Mucosa of descending colon (tissue), 3 donors: ENCODE results near the gene TH. TPM values are rescaled to one million over a fixed set of nuclear protein-coding genes. Genes with fewer than 3 reads are reported as not detected.

ENCODE experiments used
- ATAC-seq: fragments of 200-7000 bp; cut with Tn5 transposase; one replicate; pipeline ENCODE4 v1.9.1; 2020; ENCODE audit warnings: mild to moderate bottlenecking, moderate library complexity
- DNase-seq, 3 donors: peaks; one replicate each; pipeline ENCODE4 v3.0.0-alpha.2; 2020
- H3K36me3 ChIP-seq: fragments of 200-600 bp; one replicate; pipeline ENCODE4 v1.8.0; 2021; ENCODE audit warnings: low read depth, mild to moderate bottlenecking
- H3K4me1 ChIP-seq: fragments of 200-600 bp; one replicate; pipeline ENCODE4 v1.8.0; 2021; ENCODE audit warnings: low read depth, mild to moderate bottlenecking
- H3K4me3 ChIP-seq: fragments of 200-600 bp; one replicate; pipeline ENCODE4 v1.8.0; 2021; ENCODE audit warnings: mild to moderate bottlenecking
- H3K9me3 ChIP-seq: fragments of 200-600 bp; one replicate; pipeline ENCODE4 v1.8.0; 2021; ENCODE audit warnings: mild to moderate bottlenecking
- intact Hi-C, 2 donors: fragments of 100-400 bp; cut with DNase I in 1 of 2; cut with micrococcal nuclease in 1 of 2; formaldehyde crosslinking; loops; one replicate each; pipeline versions ENCODE4 v1.11.0 to v1.11.1; 2022; cut with DNase I, micrococcal nuclease
- total RNA-seq, 3 donors: library from RNA; stranded (reverse); fragmentation: NEBNext Ultra II Directional in 2 of 3; extraction: Animal tissue kit (Norgen Biotek cat#: 25700) in 2 of 3; gene quantifications; one replicate each; pipeline versions ENCODE4 v1.2.1 to v1.2.4, GENCODE V29; 2021 to 2023
- TF ChIP-seq, protein P1 (sequence below): fragments of 200-600 bp; IDR thresholded peaks from one replicate; pipeline ENCODE4 v1.8.0; 2022; ENCODE audit warnings: antibody characterized with exemption, mild to moderate bottlenecking
- donor health status: DM: no; HTN: no; CAD: no; lungs with moderate emphysema.
- donor health status: DM: no; HTN: no; CAD: no.
- donor health status: DM: no; HTN: yes; CAD: no.

Gene TH
- total RNA-seq, 3 donors from 2014 or later, result 0.17 TPM; not detected in 2

DNA sequence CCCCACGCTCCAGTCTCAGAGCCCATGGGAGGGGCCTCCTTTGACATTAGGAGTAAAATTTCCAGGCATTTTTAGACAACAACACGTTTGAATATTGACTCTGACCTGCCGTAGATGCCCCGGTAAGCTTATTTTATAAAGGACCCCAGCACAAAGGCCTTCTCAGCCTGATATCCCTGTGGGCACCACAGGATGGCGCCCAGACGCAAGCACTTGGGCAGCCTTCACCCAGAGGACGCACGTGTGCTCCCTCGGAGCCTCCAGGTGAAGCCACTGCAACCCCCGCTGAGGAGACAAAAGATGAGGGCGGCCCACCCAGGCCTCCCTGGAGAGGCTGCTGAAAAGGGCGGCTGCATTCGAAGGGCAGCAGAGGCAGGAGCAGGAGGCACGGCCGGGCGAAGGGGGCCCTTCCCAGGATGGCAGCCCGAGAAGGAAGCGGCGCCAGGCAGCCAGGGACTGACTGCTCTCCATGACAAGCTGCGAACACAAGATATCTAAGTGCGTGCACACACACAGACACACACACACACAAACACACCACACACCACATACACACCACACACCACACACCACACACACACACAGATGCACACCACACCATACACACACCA lies 15.2 kb upstream of the TH start:
- Histone ChIP-seq H3K4me1 (no peaks in the 10 kb centered on the region), H3K36me3 (no peaks in the 10 kb centered on the region), H3K4me3 (no peak overlapping the region), H3K9me3 (no peaks in the 10 kb centered on the region)
- intact Hi-C loops, result loop anchor here in 1 of 2 donors (10.0 kb wide), 1 partner anchor 238 kb away; no protein-coding TSS in a partner anchor
- ATAC-seq (peak; percentile 71), DNase-seq (peak in 1 of 3 donors; percentile 48)
- TF ChIP-seq, protein P1, sequence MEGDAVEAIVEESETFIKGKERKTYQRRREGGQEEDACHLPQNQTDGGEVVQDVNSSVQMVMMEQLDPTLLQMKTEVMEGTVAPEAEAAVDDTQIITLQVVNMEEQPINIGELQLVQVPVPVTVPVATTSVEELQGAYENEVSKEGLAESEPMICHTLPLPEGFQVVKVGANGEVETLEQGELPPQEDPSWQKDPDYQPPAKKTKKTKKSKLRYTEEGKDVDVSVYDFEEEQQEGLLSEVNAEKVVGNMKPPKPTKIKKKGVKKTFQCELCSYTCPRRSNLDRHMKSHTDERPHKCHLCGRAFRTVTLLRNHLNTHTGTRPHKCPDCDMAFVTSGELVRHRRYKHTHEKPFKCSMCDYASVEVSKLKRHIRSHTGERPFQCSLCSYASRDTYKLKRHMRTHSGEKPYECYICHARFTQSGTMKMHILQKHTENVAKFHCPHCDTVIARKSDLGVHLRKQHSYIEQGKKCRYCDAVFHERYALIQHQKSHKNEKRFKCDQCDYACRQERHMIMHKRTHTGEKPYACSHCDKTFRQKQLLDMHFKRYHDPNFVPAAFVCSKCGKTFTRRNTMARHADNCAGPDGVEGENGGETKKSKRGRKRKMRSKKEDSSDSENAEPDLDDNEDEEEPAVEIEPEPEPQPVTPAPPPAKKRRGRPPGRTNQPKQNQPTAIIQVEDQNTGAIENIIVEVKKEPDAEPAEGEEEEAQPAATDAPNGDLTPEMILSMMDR, result peak; percentile 22

DNA sequence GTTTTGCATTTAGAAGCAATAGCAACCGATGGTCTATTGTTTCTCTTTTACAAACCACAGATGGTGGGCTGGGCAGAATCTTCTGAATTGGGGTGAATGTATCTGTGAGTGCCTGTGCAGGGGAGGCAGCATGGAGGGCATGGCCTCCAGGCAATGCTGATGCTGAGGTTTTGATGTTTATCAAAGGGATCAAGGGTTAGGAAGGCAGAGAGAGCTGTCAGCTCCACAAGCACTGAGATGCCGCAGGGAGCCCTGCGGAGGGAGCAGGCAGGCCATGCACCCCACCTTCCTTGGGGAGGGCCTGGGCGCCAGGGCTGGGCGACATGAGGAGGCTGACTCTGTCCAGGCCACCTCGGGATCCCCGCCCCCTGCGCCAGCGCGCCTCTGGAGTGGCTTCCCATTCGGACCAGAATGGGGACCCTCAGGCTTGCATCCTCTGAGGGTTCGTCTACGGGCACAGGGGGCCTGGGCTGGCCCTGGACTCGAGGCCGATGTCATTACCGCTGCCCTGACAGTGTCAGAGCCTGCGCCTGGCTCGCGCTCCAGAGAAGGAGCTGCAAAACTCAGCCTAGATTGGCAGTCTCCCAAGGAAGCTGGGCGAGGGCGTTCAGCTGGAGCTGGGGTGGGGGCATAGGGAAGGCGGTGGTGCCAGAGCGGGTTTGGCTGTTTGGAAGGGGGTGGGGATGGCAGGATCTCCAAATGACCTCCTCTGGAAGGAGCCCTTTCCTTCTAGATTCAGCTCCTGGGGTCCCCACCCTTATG lies 13.9 kb upstream of the TH start:
- no peak for DNase-seq
- Histone ChIP-seq H3K4me1 (no peaks in the 10 kb centered on the region), H3K36me3 (no peaks in the 10 kb centered on the region), H3K4me3 (no peak overlapping the region), H3K9me3 (no peaks in the 10 kb centered on the region)
- no peak for ATAC-seq
- intact Hi-C loops, result loop anchor here in 1 of 2 donors (10.0 kb wide), 1 partner anchor 239 kb away; no protein-coding TSS in a partner anchor
- TF ChIP-seq, protein P1, result no peak

DNA sequence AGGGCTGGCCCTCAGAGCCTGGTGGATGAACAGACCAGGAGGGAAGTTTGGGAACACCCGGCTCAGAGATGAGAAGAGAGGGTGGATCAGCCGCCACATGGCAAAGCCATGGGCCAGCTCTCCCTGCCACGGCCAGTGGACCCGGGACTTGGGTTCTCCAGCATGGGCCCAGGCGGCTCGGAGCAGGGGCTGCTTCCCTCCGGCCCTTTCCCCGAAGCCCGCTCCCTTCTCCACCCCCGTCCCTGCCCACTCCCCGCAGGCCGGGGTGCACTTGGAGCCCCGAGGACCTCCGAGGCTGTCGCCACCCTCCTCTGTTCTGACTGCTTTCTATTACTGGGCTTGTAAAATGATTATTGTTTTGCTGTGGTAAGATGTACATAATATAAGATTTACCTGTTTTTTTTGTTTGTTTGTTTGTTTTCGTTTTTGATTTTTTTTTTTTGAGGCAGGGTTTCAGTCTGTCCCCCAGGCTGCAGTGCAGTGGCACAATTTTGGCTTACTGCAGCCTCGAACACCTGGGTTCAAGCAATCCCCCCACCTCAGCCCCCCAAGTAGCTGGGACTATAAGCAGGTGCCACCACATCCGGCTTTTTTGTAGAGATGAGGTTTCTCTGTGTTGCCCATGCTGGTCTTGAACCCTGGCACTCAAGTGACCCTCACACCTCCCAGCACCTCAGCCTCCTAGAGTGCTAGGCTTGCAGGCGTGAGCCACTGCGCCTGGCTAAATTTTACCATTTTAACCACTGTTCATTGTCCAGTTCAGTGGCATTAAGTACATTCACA lies 11.3 kb upstream of the TH start:
- Histone ChIP-seq H3K4me1 (no peaks in the 10 kb centered on the region), H3K36me3 (no peaks in the 10 kb centered on the region), H3K9me3 (no peaks in the 10 kb centered on the region), H3K4me3 (no peak overlapping the region)
- ATAC-seq (no peak), DNase-seq (no peak)
- intact Hi-C loops, result loop anchor here in 1 of 2 donors (10.0 kb wide), 1 partner anchor 242 kb away; no protein-coding TSS in a partner anchor
- TF ChIP-seq, protein P1, result no peak

DNA sequence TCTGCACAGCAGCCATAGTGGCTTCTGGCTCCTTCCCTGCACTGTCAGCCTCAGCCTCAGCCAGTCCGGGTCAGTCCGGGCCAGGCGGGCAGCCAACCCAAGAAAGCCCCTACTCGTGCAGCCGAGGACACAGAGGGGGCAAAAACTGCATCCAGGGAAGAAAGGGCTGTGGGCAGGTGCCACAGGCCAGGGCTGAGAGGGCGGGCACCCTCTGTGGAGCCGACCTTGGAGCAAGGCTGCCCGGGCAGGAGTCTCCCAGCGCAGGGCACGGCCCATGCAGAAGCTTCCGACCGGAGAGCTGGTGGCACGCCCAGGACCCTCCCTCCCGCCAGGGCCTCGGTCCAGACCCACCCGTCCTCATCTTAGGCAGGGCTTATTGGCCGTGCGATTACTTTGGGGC lies 10.5 kb upstream of the TH start:
- DNase-seq, result no peak
- no peak overlapping the region for H3K4me3 ChIP-seq
- TF ChIP-seq, protein P1, result no peak
- intact Hi-C loops, result loop anchor here in 1 of 2 donors (10.0 kb wide), 1 partner anchor 243 kb away; no protein-coding TSS in a partner anchor
- H3K36me3 ChIP-seq, result no peaks in the 10 kb centered on the region
- no peaks in the 10 kb centered on the region for H3K4me1 ChIP-seq
- ATAC-seq, result no peak
- H3K9me3 ChIP-seq, result no peaks in the 10 kb centered on the region

DNA sequence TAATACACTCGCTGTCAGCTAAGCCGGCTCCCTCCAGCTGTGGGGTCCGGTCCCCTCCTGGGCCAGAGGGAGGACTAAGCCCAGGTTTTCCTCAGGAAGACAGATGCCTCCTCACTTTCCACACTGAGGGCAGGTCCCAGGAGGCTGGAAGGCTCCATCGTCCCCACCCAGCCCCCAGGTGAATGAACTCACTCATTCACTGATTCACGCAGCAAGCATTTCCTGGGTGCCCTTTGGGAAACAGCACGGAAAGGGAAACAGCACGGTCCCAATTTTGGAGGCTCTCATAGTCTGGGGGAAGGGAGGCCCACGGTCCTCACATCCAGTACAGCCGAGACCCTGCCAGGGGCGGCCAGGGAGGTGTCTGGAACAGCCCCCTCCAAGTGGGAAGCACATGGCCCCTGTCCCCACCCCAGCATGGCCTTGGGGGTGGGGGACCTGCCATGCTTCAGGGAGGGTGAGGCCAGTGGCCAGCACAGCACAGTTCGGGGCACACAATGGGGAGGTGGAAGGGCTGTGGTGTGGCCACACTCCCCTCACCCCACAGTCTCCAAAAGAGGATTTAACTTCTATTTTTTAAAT lies 9.3 kb upstream of the TH start:
- Histone ChIP-seq H3K9me3 (no peaks in the 10 kb centered on the region), H3K4me3 (no peak overlapping the region), H3K36me3 (no peaks in the 10 kb centered on the region), H3K4me1 (no peaks in the 10 kb centered on the region)
- intact Hi-C loops, result loop anchor here in 1 of 2 donors (10.0 kb wide), 1 partner anchor 244 kb away; no protein-coding TSS in a partner anchor
- no peak for ATAC-seq
- TF ChIP-seq, protein P1, result no peak
- DNase-seq, result no peak
